GM12864 (cell line): ENCODE measurements around the gene SPOUT1.
"Not testable (repeated sequence)": the region's sequence is repeated elsewhere in the genome, so short reads cannot be mapped to it uniquely, and the experiment has no call there.

Experiments used
- DNase-seq: peaks from one replicate; pipeline ENCODE4 v3.0.0-alpha.2; 2011; ENCODE audit warnings: low read depth
- H3K4me3 ChIP-seq: 2 replicates; pipeline ENCODE4 v1.5.1; 2011; ENCODE audit warnings: mild to moderate bottlenecking, low read depth, low read length, control low read depth
- TF ChIP-seq, protein P1 (sequence below): IDR thresholded peaks from 2 replicates; pipeline ENCODE4 v1.5.1; 2011; ENCODE audit warnings: low read depth, mild to moderate bottlenecking, moderate library complexity, low read length, control low read depth, inconsistent platforms; ENCODE audit errors: missing control alignments

The SPOUT1 gene

DNA sequence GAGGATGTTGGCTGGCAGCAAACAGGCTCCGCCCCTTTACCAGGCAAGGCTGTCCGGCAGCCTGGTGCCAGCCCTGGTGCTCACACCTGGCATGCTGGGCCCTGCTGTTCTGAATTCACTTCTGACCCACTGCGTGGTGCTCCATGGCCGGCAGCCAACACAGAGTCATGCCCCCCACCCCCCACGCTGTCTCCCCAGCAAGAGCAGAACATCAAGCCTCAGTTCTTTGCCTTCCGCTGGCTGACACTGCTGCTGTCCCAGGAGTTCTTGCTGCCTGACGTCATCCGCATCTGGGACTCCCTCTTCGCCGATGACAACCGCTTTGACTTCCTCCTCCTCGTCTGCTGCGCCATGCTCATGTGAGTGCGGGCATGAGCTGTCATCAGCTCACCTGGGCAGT lies 23.9 kb downstream of the SPOUT1 start:
- H3K4me3 ChIP-seq = no peak overlapping the region
- TF ChIP-seq, protein P1, sequence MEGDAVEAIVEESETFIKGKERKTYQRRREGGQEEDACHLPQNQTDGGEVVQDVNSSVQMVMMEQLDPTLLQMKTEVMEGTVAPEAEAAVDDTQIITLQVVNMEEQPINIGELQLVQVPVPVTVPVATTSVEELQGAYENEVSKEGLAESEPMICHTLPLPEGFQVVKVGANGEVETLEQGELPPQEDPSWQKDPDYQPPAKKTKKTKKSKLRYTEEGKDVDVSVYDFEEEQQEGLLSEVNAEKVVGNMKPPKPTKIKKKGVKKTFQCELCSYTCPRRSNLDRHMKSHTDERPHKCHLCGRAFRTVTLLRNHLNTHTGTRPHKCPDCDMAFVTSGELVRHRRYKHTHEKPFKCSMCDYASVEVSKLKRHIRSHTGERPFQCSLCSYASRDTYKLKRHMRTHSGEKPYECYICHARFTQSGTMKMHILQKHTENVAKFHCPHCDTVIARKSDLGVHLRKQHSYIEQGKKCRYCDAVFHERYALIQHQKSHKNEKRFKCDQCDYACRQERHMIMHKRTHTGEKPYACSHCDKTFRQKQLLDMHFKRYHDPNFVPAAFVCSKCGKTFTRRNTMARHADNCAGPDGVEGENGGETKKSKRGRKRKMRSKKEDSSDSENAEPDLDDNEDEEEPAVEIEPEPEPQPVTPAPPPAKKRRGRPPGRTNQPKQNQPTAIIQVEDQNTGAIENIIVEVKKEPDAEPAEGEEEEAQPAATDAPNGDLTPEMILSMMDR = no peak
- DNase-seq = no peak

DNA sequence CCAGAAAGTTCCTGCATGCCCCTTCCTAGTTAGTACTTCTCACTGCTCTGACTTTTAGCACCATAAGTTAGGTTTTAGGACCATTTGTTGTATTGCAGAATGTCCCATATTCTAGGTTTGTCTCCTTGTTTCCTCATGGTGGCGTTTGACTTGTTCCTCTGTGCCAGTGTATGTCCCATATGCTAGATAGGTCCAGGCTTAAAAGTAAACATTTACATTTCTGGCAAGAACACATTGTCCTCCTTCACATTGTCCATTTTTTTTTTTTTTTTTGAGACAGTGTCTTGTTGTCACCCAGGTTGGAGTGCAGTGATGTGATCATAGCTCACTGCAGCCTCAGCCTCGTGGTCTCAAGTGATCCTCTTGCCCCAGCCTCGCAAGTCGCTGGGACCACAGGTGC lies 27.1 kb downstream of the SPOUT1 start:
- no peak for DNase-seq
- TF ChIP-seq, protein P1 = no peak
- H3K4me3 ChIP-seq = no peak overlapping the region

DNA sequence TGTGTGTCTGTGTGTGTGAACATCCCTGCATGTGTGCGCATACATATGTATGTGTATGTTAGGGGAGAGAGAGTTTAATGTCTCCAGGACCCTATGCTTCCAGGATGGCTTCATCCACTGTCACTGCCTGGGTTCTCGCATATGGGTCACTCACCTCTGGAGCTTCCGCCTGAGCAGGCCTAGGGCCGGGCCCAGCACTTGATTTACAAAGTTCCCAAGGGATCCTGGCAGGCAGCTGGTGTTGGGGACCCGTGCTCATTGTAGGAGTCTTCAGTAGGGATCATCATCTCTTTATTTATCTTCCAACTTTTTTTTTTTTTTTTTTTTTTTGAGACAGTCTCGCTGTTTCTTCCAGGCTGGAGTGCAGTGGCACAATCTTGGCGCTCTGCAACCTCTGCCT lies 29.5 kb downstream of the SPOUT1 start:
- no peak for DNase-seq
- TF ChIP-seq, protein P1 = no peak
- H3K4me3 ChIP-seq = no peak overlapping the region

DNA sequence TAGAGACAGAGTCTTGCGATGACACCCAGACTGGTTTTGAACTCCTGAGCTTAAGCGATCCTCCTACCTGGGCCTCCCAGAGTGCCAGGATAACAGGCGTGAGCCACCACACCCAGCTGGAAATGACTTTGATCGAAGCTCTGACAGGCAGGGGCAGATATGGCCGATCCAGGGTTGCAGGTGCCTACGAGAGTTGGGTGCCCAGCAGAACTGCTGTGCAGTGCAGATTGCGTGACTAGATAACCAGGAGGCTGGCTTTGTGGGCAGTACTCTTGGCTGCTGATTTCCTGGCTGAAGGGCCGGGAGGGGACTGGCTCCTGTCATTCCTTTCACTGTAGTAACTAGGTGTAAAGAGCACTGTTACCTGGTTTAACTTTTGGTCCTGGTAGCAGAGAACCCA lies 30.7 kb downstream of the SPOUT1 start:
- no peak for DNase-seq
- TF ChIP-seq, protein P1 = no peak
- H3K4me3 ChIP-seq = no peak overlapping the region

DNA sequence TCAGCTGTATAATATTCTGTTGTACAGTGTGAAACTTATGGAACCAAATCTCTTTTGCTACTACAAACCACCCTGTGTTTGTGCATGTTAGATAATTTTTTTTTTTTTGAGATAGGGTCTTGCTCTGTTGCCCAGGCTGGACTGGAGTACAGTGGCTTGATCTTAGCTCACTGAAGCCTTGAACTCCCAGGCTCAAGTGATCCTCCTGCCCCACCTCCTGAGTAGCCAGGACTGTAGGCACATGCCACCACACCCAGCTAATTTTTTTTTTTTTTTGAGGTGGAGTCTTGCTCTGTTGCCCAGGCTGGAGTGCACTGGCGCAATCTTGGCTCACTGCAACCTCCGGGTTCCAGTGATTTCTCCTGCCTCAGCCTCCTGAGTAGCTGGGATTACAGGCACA lies 34.6 kb downstream of the SPOUT1 start:
- not testable (repeated sequence) for H3K4me3 ChIP-seq, DNase-seq

DNA sequence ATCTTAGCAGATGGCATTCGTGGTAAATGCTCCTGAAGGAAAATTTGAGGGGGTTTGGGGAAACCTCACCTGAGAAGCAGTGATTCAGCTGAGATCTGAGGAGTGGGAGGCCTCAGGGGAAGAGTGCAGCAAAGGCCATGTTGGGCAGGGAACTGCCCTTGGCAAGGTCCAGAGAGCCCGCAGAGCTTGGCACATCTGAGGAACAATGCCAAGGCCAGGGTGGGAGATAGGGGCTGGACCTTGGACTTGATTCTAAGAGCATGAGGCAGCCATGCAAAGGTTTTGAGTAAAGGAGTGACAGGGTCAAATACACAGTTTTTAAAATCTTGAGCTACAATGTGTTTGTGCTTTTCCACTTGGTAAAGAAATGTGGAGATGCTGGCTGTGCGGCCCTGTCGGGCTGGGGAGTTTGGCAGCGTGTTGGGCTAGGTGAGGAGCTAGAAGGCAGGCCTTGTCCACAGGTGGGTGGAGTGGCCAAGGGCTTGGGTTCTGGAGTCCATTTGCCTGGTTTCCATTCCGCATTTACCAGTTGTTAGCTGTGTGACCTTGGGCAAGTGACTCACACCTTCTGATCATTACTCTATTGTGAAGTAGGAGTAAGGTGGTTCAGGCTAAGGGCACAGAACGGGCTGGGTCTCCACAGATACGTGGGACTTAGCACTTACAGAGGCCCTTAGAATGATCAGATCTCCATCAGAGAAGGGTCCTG lies 36.5 kb downstream of the SPOUT1 start:
- no peak for DNase-seq
- TF ChIP-seq, protein P1 = no peak
- H3K4me3 ChIP-seq = no peak overlapping the region

DNA sequence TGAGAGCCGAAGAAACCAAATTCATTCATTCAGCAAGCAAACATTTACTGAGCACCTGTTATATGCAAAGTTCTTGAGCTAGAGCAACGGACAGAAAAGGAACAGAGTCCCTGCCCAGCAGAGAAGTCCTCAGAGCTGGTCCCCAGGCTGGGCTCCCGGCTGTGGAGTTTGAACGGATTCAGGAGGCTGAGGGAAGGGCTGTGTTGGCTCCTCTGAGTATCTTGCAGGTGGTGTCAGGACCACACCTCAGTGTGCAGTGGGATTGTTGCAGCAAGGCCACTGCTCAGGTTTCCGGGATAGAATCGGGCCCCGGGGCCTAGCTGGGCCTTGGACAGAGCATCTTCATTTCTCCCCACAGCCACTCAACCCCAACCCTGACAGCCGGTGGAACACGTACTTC lies 37.5 kb downstream of the SPOUT1 start:
- TF ChIP-seq, protein P1 = no peak
- no peak for DNase-seq
- no peak overlapping the region for H3K4me3 ChIP-seq
